Kidney (tissue), 14 donors: Measurements from ENCODE around the gene TP53AIP1. TPM values are rescaled to one million over a fixed set of nuclear protein-coding genes. Genes with fewer than 3 reads are reported as not detected.

Experiments
- DNase-seq, 5 donors: peaks; one replicate each; pipeline ENCODE4 v3.0.0-alpha.2; 2013 to 2020
- FAIRE-seq: peaks from 2 replicates; lab custom pipeline; 2012; peaks lifted over from hg19 to GRCh38; lab: Jason Lieb, UNC
- H3K27ac ChIP-seq, 2 donors: one replicate each; pipeline ENCODE4 v1.7.0; 2013; ENCODE audit warnings: low read depth in 2 of 2, low read length in 2 of 2, inconsistent platforms in 1 of 2
- H3K27me3 ChIP-seq: one replicate; pipeline ENCODE4 v1.7.1; 2013; ENCODE audit warnings: low read length, inconsistent platforms; ENCODE audit not compliant: control insufficient read depth, insufficient read depth
- H3K36me3 ChIP-seq, 3 donors: one replicate each; pipeline versions ENCODE4 v1.7.0 to v1.7.1; 2013; ENCODE audit warnings: low read length in 3 of 3, control low read depth in 1 of 3, inconsistent platforms in 1 of 3; ENCODE audit not compliant: insufficient read depth in 3 of 3, control insufficient read depth in 2 of 3
- H3K4me1 ChIP-seq, 3 donors: one replicate each; pipeline versions ENCODE4 v1.7.0 to v1.7.1; 2013; ENCODE audit warnings: low read length in 3 of 3, inconsistent platforms in 1 of 3, low read depth in 1 of 3; ENCODE audit not compliant: control insufficient read depth in 2 of 3, insufficient read depth in 2 of 3
- H3K4me3 ChIP-seq, 3 donors: one replicate each; pipeline versions ENCODE4 v1.7.0 to v1.8.1; 2013; ENCODE audit warnings: low read length in 3 of 3, control low read depth in 1 of 3, inconsistent platforms in 1 of 3
- H3K9ac ChIP-seq, 3 donors: one replicate each; pipeline versions ENCODE4 v1.7.0 to v1.7.1; 2013; ENCODE audit warnings: low read length in 3 of 3, control low read depth in 1 of 3, inconsistent platforms in 1 of 3
- H3K9me3 ChIP-seq, 3 donors: one replicate each; pipeline versions ENCODE4 v1.7.0 to v1.7.1; 2013; ENCODE audit warnings: low read length in 3 of 3, control low read depth in 1 of 3, inconsistent platforms in 1 of 3; ENCODE audit not compliant: control insufficient read depth in 2 of 3, insufficient read depth in 1 of 3
- CTCF ChIP-seq: IDR thresholded peaks from 3 replicates; pipeline ENCODE4 v1.5.1; 2012; ENCODE audit warnings: mild to moderate bottlenecking, moderate library complexity, borderline replicate concordance; ENCODE audit not compliant: insufficient read depth; ENCODE audit errors: extremely low read depth
- intact Hi-C: fragments of 100-400 bp; cut with DNase I; formaldehyde crosslinking; loops from one replicate; pipeline ENCODE4 v1.11.1; 2022
- polyA plus RNA-seq: library from polyadenylated mRNA; stranded (reverse); fragments of 350-450 nt; fragmentation: Illumina TruSeq; extraction: RNeasy Lipid Tissue Mini Kit (QIAGEN cat#74804); gene quantifications from one replicate; pipeline ENCODE4 v1.2.3, GENCODE V29; 2014; ENCODE audit warnings: low read depth, low replicate concordance; ENCODE audit not compliant: insufficient read depth
- total RNA-seq: library from RNA; stranded (reverse); fragmentation: NEBNext Ultra II Directional; extraction: Animal tissue kit (Norgen Biotek cat#: 25700); gene quantifications from one replicate; pipeline ENCODE4 v1.2.1, GENCODE V29; 2021
- donor health status: control.
- donor health status: control.
- donor health status: control.
- donor health status: control.
- donor health status: control.
- donor health status: DM: yes; HTN: yes; CAD: no.
- donor health status: Normal renal cell carcinoma (clear cell type).

TP53AIP1 gene
- total and polyA plus RNA-seq, 2 donors from 2014 or later = 0.82 to 5.3 TPM

GRCh38 chr11:128911701-128912100 is 31.0 kb downstream of the TP53AIP1 start:
- no peak for FAIRE-seq
- intact Hi-C loops = no loop called here

DNA sequence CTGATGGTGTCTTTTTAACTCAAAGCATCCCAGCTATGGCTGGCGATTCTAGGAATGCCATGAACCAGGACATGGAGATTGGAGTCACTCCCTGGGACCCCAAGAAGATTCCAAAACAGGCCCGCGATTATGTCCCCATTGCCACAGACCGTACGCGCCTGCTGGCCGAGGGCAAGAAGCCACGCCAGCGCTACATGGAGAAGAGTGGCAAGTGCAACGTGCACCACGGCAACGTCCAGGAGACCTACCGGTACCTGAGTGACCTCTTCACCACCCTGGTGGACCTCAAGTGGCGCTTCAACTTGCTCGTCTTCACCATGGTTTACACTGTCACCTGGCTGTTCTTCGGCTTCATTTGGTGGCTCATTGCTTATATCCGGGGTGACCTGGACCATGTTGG is 31.4 kb downstream of the TP53AIP1 start:
- no peak overlapping the region for H3K9ac ChIP-seq
- no peak overlapping the region for H3K27ac ChIP-seq
- intact Hi-C loops = no loop called here
- no peaks in the 10 kb centered on the region for H3K9me3 ChIP-seq
- no peaks in the 10 kb centered on the region for H3K27me3 ChIP-seq
- FAIRE-seq (no peak), DNase-seq (peak in 1 of 5 donors; percentile 76)
- TF ChIP-seq CTCF = no peak
- peaks cover 0 to 6% (median 4%) of the 10 kb centered on the region in 3 donors for H3K4me1 ChIP-seq
- H3K4me3 ChIP-seq = no peak overlapping the region
- no peaks in the 10 kb centered on the region for H3K36me3 ChIP-seq

More at GRCh38 chr11:128911701-128912100, 31.0 kb downstream of the TP53AIP1 start:
- peaks cover 0 to 6% (median 4%) of the 10 kb centered on the region in 3 donors for H3K4me1 ChIP-seq
- no peaks in the 10 kb centered on the region for H3K36me3 ChIP-seq
- H3K27me3 ChIP-seq = no peaks in the 10 kb centered on the region
- no peak overlapping the region for H3K4me3 ChIP-seq
- H3K9ac ChIP-seq = no peak overlapping the region
- no peak overlapping the region for H3K27ac ChIP-seq
- peak in 1 of 5 donors; percentile 73 for DNase-seq
- H3K9me3 ChIP-seq = no peaks in the 10 kb centered on the region
- TF ChIP-seq CTCF = no peak

GRCh38 chr11:128910576-128910975 is 32.1 kb downstream of the TP53AIP1 start:
- DNase-seq (no peak), FAIRE-seq (no peak)
- TF ChIP-seq CTCF = no peak
- no peaks in the 10 kb centered on the region for H3K27me3 ChIP-seq
- H3K36me3 ChIP-seq = no peaks in the 10 kb centered on the region
- H3K9ac ChIP-seq = no peak overlapping the region
- intact Hi-C loops = no loop called here
- H3K4me3 ChIP-seq = no peak overlapping the region
- no peaks in the 10 kb centered on the region for H3K9me3 ChIP-seq
- H3K27ac ChIP-seq = no peak overlapping the region
- H3K4me1 ChIP-seq = peaks cover 0 to 8% (median 4%) of the 10 kb centered on the region in 3 donors
